ENCODE data around the gene BCAR1. TPM values are rescaled to one million over a fixed set of nuclear protein-coding genes. Genes with fewer than 3 reads are reported as not detected.

Gene BCAR1
- total and polyA plus RNA-seq, 4 donors = 25.1 to 98.0 (median 59.0) TPM

DNA sequence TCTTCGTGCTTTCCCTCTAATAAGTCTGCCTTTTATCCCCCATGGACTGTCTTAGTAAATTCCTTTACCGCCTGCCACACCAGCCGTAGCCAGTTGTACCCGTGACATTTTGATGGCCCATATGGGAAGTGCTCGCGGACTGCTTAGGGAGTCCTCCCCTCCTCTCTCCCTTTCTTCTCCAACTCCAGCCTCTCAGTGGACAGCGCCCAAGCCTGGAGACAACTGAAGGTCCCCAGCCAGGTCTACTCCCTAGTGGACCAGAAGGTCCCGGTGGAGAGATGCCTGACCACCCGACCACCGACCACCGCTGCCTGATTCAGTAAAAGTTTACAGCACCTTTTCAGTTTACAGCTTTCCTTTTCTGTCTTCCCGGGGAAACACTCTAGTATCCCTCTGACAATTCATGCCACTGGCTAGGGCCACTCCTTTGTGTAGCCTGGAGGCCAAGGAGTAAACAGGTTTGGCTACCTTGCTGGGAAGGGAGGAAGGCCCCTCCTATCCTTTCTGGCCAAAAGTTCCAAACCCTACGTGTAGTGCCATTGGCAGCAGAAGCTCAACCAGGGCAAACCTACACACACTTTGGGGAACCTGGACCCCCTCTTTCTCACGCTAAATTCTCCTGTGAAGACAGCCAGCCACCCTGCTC, 62.5 kb downstream of the BCAR1 start:
- WGBS (ENCODE audit: insufficient coverage) = 87% methylated on average over 13 of the region's 14 CpGs
- H3K36me3 ChIP-seq (ENCODE audit: control insufficient read depth, insufficient read depth, low read length) = no peaks in the 10 kb centered on the region
- H3K4me1 ChIP-seq (ENCODE audit: control insufficient read depth, insufficient read depth, low read length) = no peaks in the 10 kb centered on the region

DNA sequence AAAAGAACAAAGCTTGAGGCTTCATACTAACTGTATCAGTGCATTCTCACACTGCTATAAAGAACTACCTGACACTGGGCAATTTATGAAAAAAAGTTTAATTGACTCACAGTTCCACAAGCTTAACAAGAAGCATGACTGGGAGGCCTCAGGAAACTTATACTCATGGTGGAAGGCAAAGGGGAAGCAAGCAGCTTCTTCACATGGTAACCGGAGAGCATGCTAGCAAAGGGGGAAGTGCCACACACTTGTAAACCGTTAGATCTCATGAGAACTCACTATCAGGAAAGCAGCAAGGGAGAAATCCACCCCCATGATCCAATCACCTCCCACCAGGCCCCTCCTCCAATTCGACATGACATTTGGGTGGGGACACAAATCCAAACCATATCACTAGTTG, 69.8 kb downstream of the BCAR1 start:
- H3K9me3 ChIP-seq (ENCODE audit: control insufficient read depth, insufficient read depth, low read length) = peaks cover 2% of the 10 kb centered on the region
- 44% methylated on average over 3 of the region's 3 CpGs for WGBS (ENCODE audit: insufficient coverage)
- H3K4me3 ChIP-seq (ENCODE audit: low read depth, low read length) = no peak overlapping the region
- no peaks in the 10 kb centered on the region for H3K36me3 ChIP-seq (ENCODE audit: control insufficient read depth, insufficient read depth, low read length)
- no peak overlapping the region for H3K27ac ChIP-seq (ENCODE audit: low read depth, low read length)
- H3K27me3 ChIP-seq (ENCODE audit: control insufficient read depth, insufficient read depth, low read length) = no peaks in the 10 kb centered on the region
- DNase-seq (ENCODE audit: low read depth in 4 of 6, low spot score in 6 of 6) = no peak
- H3K4me1 ChIP-seq (ENCODE audit: control insufficient read depth, insufficient read depth, low read length) = no peaks in the 10 kb centered on the region

More for the DNA sequence above, 62.5 kb downstream of the BCAR1 start:
- H3K4me3 ChIP-seq (ENCODE audit: low read depth, low read length) = no peak overlapping the region
- no peak overlapping the region for H3K27ac ChIP-seq (ENCODE audit: low read depth, low read length)
- no peak for DNase-seq (ENCODE audit: low read depth in 4 of 6, low spot score in 6 of 6)
- no peaks in the 10 kb centered on the region for H3K27me3 ChIP-seq (ENCODE audit: control insufficient read depth, insufficient read depth, low read length)
- H3K9me3 ChIP-seq (ENCODE audit: control insufficient read depth, insufficient read depth, low read length) = no peaks in the 10 kb centered on the region

DNA sequence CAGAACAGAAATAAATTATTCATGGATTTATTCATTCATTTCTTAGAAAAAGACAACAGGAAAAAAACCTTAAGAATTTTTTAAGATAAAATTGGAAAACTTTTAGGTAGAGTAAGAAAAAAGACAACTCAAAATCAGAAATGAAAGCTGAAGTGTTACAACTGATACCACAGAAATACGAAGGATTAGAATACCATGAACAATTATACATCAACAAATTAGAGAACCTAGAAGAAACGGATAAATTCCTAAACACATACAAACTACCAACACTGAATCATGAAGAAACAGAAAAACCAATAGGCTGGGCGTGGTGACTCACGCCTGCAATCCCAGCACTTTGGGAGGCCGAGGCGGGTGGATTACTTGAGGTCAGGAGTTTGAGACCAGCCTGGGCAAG, 72.2 kb downstream of the BCAR1 start:
- 100% methylated on average over 1 of the region's 6 CpGs for WGBS (ENCODE audit: insufficient coverage)
- no peak for DNase-seq (ENCODE audit: low read depth in 4 of 6, low spot score in 6 of 6)

More for the DNA sequence above, 72.2 kb downstream of the BCAR1 start:
- Histone ChIP-seq H3K4me1 (ENCODE audit: control insufficient read depth, insufficient read depth, low read length) (no peaks in the 10 kb centered on the region), H3K36me3 (ENCODE audit: control insufficient read depth, insufficient read depth, low read length) (no peaks in the 10 kb centered on the region), H3K27ac (ENCODE audit: low read depth, low read length) (no peak overlapping the region), H3K9me3 (ENCODE audit: control insufficient read depth, insufficient read depth, low read length) (peaks cover 5% of the 10 kb centered on the region), H3K4me3 (ENCODE audit: low read depth, low read length) (no peak overlapping the region), H3K27me3 (ENCODE audit: control insufficient read depth, insufficient read depth, low read length) (no peaks in the 10 kb centered on the region)

Small RNA genes lying within 50 kb of the gene (small RNA-seq; reads per million reads assigned to genes)
- not detected for gene RNU6-758P (ENCODE audit: low replicate concordance)

Other genes with a start within 250 kb of the BCAR1 start
- 1 to 10 TPM; 4.5 to 5.7 TPM for gene LDHD, start 134.8 kb downstream of the BCAR1 start, total RNA-seq
- 1 to 10 TPM; 8.1 to 9.3 TPM for gene LDHD, start 134.8 kb downstream of the BCAR1 start, polyA plus RNA-seq (ENCODE audit: insufficient read length in 2 of 2)
- 10 to 100 TPM; 35.6 to 38.8 TPM for gene ZFP1, start 103.1 kb downstream of the BCAR1 start, total RNA-seq
- 10 to 100 TPM; 23.3 to 29.5 TPM for gene ZFP1, start 103.1 kb downstream of the BCAR1 start, polyA plus RNA-seq (ENCODE audit: insufficient read length in 2 of 2)
- not detected for gene CTRB2, start 44.5 kb downstream of the BCAR1 start, total RNA-seq
- under 1 TPM; 0.20 to 0.24 TPM for gene CTRB2, start 44.5 kb downstream of the BCAR1 start, polyA plus RNA-seq (ENCODE audit: insufficient read length in 2 of 2)
- gene CTRB1, start 32.6 kb downstream of the BCAR1 start, total RNA-seq = not detected
- gene CTRB1, start 32.6 kb downstream of the BCAR1 start, polyA plus RNA-seq (ENCODE audit: insufficient read length in 2 of 2) = under 1 TPM in 1 of 2 donors, not detected in 1; 0.24 TPM
- gene CFDP1, start 181.9 kb upstream of the BCAR1 start, total RNA-seq = 100 to 1,000 TPM in 1 of 2 donors, 10 to 100 TPM in 1; 55.4 to 129 TPM
- 100 to 1,000 TPM; 135 to 164 TPM for gene CFDP1, start 181.9 kb upstream of the BCAR1 start, polyA plus RNA-seq (ENCODE audit: insufficient read length in 2 of 2)
- 10 to 100 TPM; 35.4 to 60.6 TPM for gene TMEM170A, start 213.1 kb upstream of the BCAR1 start, total RNA-seq
- 10 to 100 TPM; 36.6 to 38.6 TPM for gene TMEM170A, start 213.1 kb upstream of the BCAR1 start, polyA plus RNA-seq (ENCODE audit: insufficient read length in 2 of 2)
- 1 to 10 TPM; 5.4 to 7.9 TPM for gene CHST6, start 243.8 kb upstream of the BCAR1 start, total RNA-seq
- gene CHST6, start 243.8 kb upstream of the BCAR1 start, polyA plus RNA-seq (ENCODE audit: insufficient read length in 2 of 2) = 10 to 100 TPM; 11.4 to 12.3 TPM

Measured in spinal cord (tissue), 10 donors.